HG02885 (cell line): ENCODE results near the gene LIMCH1.

Source experiments
- ATAC-seq: cut with Tn5 transposase; IDR thresholded peaks from one replicate; pipeline ENCODE4 v1.9.1; 2021; ENCODE audit warnings: mild to moderate bottlenecking; ENCODE audit not compliant: unreplicated experiment, poor library complexity

The LIMCH1 gene

GRCh38 chr4:41747230-41748055, 209.5 kb downstream of the LIMCH1 start:
- ATAC-seq: no peak

GRCh38 chr4:41748074-41748570, 210.2 kb downstream of the LIMCH1 start:
- ATAC-seq: no peak

GRCh38 chr4:41748571-41749475, 210.9 kb downstream of the LIMCH1 start, which contains the start of gene PHOX2B:
TSS of gene PHOX2B (minus strand) at chr4:41748725. CDS start at chr4:41748610, 115 bp downstream.
- no peak for ATAC-seq

DNA sequence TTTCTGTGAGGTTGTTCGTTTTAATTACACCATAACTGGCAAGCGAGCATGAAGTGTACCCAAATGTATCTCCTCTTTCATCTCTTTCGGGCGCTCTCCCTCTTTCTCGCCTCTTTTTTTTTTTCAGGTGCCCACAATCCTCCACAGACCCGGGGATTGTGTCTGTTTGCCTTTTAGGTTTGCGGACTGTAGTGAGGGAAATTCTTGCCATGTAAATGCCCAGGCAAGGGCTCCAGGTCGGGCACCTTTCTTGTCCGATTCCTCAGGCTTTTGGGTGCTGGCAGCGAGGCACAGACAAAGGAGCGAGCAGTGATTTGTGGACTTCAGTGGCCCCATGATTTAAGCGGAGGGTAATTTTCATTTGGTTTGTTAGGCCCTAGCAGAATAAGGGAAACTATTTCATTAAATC, 211.7 kb downstream of the LIMCH1 start:
- no peak for ATAC-seq
